Breast epithelium (tissue), 4 donors: ENCODE results near the gene EVA1B. TPM values are rescaled to one million over a fixed set of nuclear protein-coding genes. Genes with fewer than 3 reads are reported as not detected.
A peak's percentile ranks its signal among the peaks of the same experiment; 100 is the strongest.

Experiments used
- DNase-seq, 2 donors: peaks; one replicate each; pipeline ENCODE4 v3.0.0-alpha.2; 2019; ENCODE audit warnings: low spot score in 2 of 2
- H3K27ac ChIP-seq, 2 donors: fragments of 200-600 bp; sonication (generic) in 1 of 2; one replicate each; pipeline ENCODE4 v1.5.1; 2016 to 2019; ENCODE audit warnings: mild to moderate bottlenecking in 1 of 2
- H3K27me3 ChIP-seq, 2 donors: fragments of 200-600 bp; sonication (generic) in 1 of 2; one replicate each; pipeline versions ENCODE4 v1.5.1 to v1.6.0; 2017 to 2019; ENCODE audit warnings: control low read depth in 1 of 2, mild to moderate bottlenecking in 1 of 2
- H3K36me3 ChIP-seq: fragments of 200-600 bp; one replicate; pipeline ENCODE4 v1.5.1; 2019
- H3K4me1 ChIP-seq, 2 donors: fragments of 200-600 bp; sonication (generic); one replicate each; pipeline ENCODE4 v1.5.1; 2016 to 2019; ENCODE audit warnings: control low read depth in 1 of 2
- H3K4me3 ChIP-seq, 3 donors: fragments of 200-600 bp; sonication (generic); 1 replicate in 2 of 3; 2 replicates in 1 of 3; pipeline ENCODE4 v1.5.1; 2016 to 2019; ENCODE audit warnings: mild to moderate bottlenecking in 3 of 3, moderate library complexity in 2 of 3
- H3K9me3 ChIP-seq, 2 donors: fragments of 200-600 bp; sonication (generic) in 1 of 2; one replicate each; pipeline ENCODE4 v1.5.1; 2016 to 2019; ENCODE audit warnings: control low read depth in 1 of 2
- POLR2A ChIP-seq: fragments of 450-650 bp; IDR thresholded peaks from one replicate; pipeline ENCODE4 v1.6.1; 2016; ENCODE audit warnings: antibody characterized with exemption, mild to moderate bottlenecking, moderate library complexity
- POLR2AphosphoS5 ChIP-seq, 3 donors: sonication (generic); formaldehyde crosslinking; IDR thresholded peaks; one replicate each; pipeline ENCODE4 v1.6.1; 2017; ENCODE audit warnings: antibody characterized with exemption in 3 of 3
- intact Hi-C: fragments of 100-400 bp; cut with DNase I; formaldehyde crosslinking; loops from one replicate; pipeline ENCODE4 v1.15.1; 2023; ENCODE audit warnings: low total_unique reads
- total RNA-seq, 3 donors: library from RNA; depleted of rRNA; stranded (reverse); fragments of >200 nt; gene quantifications; one replicate each; pipeline ENCODE4 v1.1.0, GENCODE V29; 2016
- TF ChIP-seq, protein P1 (sequence below), 3 donors: fragments of 450-650 bp; IDR thresholded peaks; one replicate each; pipeline ENCODE4 v1.5.1; 2016 to 2017; ENCODE audit warnings: antibody characterized with exemption in 3 of 3, mild to moderate bottlenecking in 3 of 3, moderate library complexity in 3 of 3

The EVA1B gene, protein sequence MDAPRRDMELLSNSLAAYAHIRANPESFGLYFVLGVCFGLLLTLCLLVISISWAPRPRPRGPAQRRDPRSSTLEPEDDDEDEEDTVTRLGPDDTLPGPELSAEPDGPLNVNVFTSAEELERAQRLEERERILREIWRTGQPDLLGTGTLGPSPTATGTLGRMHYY
- total RNA-seq, result 100 to 1,000 TPM in 2 of 3 donors, 10 to 100 TPM in 1; 62.1 to 129 (median 118) TPM

DNA sequence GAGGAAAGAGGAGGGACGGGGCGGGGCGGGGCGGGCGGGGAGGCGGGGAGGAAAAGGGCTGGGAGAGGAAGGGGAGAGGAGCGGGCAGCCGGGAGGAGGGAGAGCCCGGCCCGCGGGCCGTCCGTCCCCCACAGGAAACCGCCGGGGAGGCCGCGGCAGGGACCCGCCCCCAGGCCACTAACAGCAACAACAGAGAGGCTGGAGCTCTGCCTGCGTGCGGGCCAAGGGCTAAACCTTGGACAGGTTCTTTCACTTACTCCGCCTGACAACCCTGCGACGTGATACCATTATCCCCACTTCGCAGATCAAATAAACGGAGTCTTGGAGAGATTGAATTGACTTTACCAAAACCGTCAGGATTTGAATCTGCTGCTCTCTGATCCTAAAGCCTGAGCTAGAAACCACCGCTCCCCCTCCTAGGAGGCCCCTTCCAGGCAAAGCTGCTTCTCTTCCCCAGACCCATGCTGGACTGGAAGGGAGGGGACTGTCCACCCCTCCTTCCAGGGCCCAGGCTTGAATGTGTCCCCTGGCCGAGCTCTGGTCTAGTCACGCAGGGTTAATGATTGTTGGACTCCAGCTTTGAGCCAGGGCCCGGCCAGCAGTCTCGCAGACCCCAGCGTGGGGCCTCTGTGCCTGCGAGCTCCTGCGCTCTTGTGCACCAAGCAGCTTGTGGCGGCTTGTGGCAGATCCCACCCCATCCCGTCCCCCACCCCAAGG, at the start of gene EVA1B:
Gene EVA1B (minus strand): TSS at position 10 of the 717 bp plus-strand sequence. CDS start 608 bp downstream, outside the sequence.
- peak within 1 kb of the TSS; percentile 75 to 94 (median 80) for H3K4me3 ChIP-seq
- DNase-seq, result peak; percentile 65 to 79
- peaks cover 3 to 10% of the 10 kb centered on the region in 2 donors for H3K4me1 ChIP-seq
- no peaks in the 10 kb centered on the region for H3K27me3 ChIP-seq
- TF ChIP-seq POLR2A (no peak), POLR2AphosphoS5 (IDR thresholded peaks at IDR 0.05) (peak in 1 of 3 donors; percentile 70)
- peak within 1 kb of the TSS; percentile 88 to 96 for H3K27ac ChIP-seq
- H3K36me3 ChIP-seq, result no peaks in the 10 kb centered on the region
- intact Hi-C loops, result no loop called here
- H3K9me3 ChIP-seq, result no peaks in the 10 kb centered on the region

DNA sequence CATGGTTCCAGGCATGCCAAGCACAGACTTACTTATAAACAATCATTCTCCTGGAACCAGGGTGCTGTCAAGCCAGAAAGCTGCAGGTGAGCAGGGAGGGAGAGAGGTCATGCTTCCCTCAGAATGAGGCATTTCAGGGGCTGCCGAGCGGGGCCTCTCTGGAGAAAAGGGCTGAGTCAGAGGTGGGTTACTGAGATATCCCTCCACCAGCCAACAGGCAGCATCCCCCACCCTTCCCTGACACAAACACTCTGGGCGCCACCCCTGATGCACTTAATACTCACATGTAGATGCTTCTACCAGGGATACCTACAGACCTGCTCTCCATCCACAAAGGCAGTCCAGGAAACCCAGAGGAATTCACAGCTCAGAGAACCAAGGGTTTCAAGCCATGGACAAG, 49.2 kb upstream of the EVA1B start:
- no peak for TF ChIP-seq POLR2A
- TF ChIP-seq POLR2AphosphoS5 (IDR thresholded peaks at IDR 0.05), result no peak
- TF ChIP-seq, protein P1, sequence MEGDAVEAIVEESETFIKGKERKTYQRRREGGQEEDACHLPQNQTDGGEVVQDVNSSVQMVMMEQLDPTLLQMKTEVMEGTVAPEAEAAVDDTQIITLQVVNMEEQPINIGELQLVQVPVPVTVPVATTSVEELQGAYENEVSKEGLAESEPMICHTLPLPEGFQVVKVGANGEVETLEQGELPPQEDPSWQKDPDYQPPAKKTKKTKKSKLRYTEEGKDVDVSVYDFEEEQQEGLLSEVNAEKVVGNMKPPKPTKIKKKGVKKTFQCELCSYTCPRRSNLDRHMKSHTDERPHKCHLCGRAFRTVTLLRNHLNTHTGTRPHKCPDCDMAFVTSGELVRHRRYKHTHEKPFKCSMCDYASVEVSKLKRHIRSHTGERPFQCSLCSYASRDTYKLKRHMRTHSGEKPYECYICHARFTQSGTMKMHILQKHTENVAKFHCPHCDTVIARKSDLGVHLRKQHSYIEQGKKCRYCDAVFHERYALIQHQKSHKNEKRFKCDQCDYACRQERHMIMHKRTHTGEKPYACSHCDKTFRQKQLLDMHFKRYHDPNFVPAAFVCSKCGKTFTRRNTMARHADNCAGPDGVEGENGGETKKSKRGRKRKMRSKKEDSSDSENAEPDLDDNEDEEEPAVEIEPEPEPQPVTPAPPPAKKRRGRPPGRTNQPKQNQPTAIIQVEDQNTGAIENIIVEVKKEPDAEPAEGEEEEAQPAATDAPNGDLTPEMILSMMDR (IDR thresholded peaks at IDR 0.05), result no peak

DNA sequence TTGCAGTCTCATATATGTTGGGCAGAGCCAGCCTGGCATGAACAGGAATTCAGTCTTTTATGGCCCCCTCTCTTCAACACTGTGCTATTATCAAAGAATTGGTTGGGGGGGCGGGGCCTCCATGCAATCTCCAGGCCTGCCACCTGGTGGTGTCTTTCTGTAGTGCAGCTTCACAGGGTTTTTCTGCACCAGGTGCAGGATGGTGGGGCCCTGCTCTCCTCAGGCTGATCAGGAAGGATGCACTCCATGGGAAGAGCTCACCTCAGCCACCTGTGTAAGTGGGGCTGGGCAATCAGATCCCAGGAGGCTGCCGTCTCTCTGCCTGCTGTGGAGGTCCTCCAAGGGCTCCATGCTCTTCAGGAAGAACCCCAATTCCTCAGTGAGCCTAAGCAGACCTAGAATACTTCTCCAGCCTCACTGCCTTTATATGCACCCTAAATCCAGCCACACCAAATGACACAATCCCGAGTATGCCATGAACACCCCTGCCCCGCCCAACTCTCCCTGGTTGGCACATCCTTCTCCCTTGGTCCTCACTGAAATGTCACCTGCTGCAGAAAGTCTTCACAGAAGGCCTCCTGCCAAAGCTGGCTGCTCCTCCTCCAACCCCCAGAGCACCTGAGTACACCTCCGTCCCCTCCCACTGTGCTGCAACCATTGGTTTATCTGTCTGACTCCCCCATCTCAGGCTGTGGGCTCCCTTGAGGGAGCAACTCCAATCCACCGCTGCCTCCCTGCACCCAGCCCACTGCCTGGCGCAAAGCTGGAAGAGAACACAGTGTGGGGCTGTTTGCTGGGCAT, 45.8 kb upstream of the EVA1B start:
- H3K27me3 ChIP-seq, result no peaks in the 10 kb centered on the region
- H3K4me3 ChIP-seq, result no peak overlapping the region
- DNase-seq, result peak; percentile 56 to 80
- no peaks in the 10 kb centered on the region for H3K9me3 ChIP-seq
- intact Hi-C loops, result no loop called here
- TF ChIP-seq, protein P1 (IDR thresholded peaks at IDR 0.05), result peak; percentile 87 to 94 (median 91)
- peak in 1 of 3 donors; percentile 44 for TF ChIP-seq POLR2AphosphoS5 (IDR thresholded peaks at IDR 0.05)
- TF ChIP-seq POLR2A, result no peak
- peak overlapping the region in 1 of 2 donors; percentile 7 for H3K27ac ChIP-seq
- peaks cover 7 to 24% of the 10 kb centered on the region in 2 donors for H3K4me1 ChIP-seq
- H3K36me3 ChIP-seq, result no peaks in the 10 kb centered on the region

More for the DNA sequence above, 49.2 kb upstream of the EVA1B start:
- Histone ChIP-seq H3K27me3 (no peaks in the 10 kb centered on the region), H3K27ac (peak overlapping the region; percentile 84 to 96), H3K36me3 (no peaks in the 10 kb centered on the region), H3K4me1 (peaks cover 14 to 36% of the 10 kb centered on the region in 2 donors), H3K4me3 (no peak overlapping the region), H3K9me3 (no peaks in the 10 kb centered on the region)
- intact Hi-C loops, result no loop called here
- DNase-seq, result no peak

DNA sequence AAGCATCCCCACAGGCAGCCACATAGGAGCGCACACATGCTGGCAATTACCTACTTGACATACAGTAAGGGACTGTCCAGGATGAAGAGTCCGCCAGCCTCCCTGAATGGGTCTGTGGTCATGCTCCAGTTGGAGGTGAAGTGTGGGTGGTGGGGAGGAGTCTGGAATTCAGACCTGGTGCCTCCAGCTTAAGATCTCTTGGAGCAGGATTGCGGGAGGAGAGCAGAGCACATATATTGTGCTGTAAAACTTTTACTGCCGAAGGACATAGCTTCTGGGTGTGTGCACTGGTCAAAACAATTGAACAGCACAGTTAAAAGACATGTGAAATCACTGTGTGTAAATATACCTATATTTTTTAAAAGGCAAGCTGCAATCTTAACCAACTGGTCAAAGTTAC, 44.4 kb upstream of the EVA1B start:
- no peaks in the 10 kb centered on the region for H3K36me3 ChIP-seq
- TF ChIP-seq, protein P1 (IDR thresholded peaks at IDR 0.05), result no peak
- no peak for TF ChIP-seq POLR2A
- no peak for TF ChIP-seq POLR2AphosphoS5 (IDR thresholded peaks at IDR 0.05)
- intact Hi-C loops, result no loop called here
- peaks cover 0 to 9% of the 10 kb centered on the region in 2 donors for H3K4me1 ChIP-seq
- no peaks in the 10 kb centered on the region for H3K27me3 ChIP-seq
- DNase-seq, result no peak
- H3K9me3 ChIP-seq, result no peaks in the 10 kb centered on the region
- no peak overlapping the region for H3K4me3 ChIP-seq
- no peak overlapping the region for H3K27ac ChIP-seq

DNA sequence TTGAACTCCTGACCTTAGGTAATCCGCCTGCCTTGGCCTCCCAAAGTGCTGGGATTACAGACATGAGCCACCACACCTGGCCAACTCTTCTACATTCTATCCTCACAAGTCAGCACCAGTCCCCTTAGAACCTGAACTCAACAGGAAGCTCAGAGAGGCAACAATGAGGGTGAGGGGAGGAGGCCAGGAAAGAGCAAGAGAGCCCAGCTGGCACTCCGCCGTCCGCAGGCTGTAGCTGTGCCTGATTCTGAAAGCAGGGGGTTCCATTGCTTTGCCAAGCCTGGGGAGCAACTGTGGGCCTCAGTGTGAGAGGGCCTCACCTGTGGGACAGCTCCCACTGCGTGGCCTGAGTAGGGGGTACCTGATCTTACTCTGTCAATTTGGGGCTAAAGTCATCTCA, 43.6 kb upstream of the EVA1B start:
- intact Hi-C loops, result no loop called here
- Histone ChIP-seq H3K4me1 (peaks cover 0 to 8% of the 10 kb centered on the region in 2 donors), H3K36me3 (no peaks in the 10 kb centered on the region), H3K27me3 (no peaks in the 10 kb centered on the region), H3K9me3 (no peaks in the 10 kb centered on the region), H3K4me3 (no peak overlapping the region), H3K27ac (no peak overlapping the region)
- TF ChIP-seq, protein P1 (IDR thresholded peaks at IDR 0.05), result no peak
- no peak for TF ChIP-seq POLR2AphosphoS5 (IDR thresholded peaks at IDR 0.05)
- no peak for TF ChIP-seq POLR2A
- no peak for DNase-seq
